Measurements from ENCODE around the gene PCDHA12. TPM values are rescaled to one million over a fixed set of nuclear protein-coding genes. Genes with fewer than 3 reads are reported as not detected.

Gene PCDHA12
- under 0.01 TPM in 1 of 2 replicates, not detected in the other for total RNA-seq

DNA sequence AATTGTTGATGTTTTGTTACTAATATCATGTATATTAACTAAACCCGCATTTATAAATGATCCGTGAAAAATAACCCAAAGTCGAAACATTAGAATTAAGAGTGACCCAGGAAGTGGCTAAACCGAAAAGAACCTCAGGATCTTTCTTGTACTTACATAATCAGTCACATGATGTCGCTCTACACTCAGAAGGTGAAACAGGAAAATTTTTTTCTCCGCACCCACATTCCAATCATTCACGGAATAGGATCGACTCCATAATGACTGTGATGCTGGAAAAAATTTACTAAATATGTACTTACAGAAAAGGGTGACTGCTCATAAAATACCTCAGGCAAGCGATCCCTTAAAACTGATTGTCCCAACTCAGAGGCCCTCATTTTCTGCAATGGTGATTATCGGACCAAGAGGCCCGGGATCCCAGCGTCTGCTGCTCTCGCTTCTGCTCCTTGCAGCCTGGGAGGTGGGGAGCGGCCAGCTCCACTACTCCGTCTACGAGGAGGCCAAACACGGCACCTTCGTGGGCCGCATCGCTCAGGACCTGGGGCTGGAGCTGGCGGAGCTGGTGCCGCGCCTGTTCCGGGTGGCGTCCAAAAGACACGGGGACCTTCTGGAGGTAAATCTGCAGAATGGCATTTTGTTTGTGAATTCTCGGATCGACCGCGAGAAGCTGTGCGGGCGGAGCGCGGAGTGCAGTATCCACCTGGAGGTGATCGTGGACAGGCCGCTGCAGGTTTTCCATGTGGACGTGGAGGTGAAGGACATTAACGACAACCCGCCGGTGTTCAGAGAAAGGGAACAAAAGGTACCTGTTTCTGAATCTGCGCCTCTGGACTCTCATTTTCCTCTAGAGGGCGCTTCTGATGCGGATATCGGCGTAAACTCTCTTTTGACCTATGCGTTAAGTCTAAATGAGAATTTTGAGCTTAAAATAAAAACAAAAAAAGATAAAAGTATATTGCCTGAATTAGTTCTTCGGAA is at the start of gene PCDHA12:
Gene PCDHA12, plus strand, starts transcription at position 224 of the 981 bp plus-strand sequence. Its CDS starts 165 bp downstream, at position 389.

GRCh38 chr5:140827704-140828361 is 47.3 kb upstream of the PCDHA12 start, which contains the start of gene PCDHA6:
PCDHA6 (plus strand) TSS chr5:140827960; CDS start chr5:140828092, 132 bp downstream.

GRCh38 chr5:140833993-140834392 is 41.1 kb upstream of the PCDHA12 start, which contains the start of gene PCDHA7:
PCDHA7 (plus strand) TSS chr5:140834269; CDS start chr5:140834384, 115 bp downstream.

GRCh38 chr5:140840978-140841962 is 33.8 kb upstream of the PCDHA12 start, which contains the start of gene PCDHA8:
PCDHA8 (plus strand) TSS chr5:140841187; CDS start chr5:140841322, 135 bp downstream.

GRCh38 chr5:140848139-140849102 is 26.7 kb upstream of the PCDHA12 start, which contains the start of gene PCDHA9:
PCDHA9 (plus strand) TSS chr5:140848382; CDS start chr5:140848496, 114 bp downstream.

GRCh38 chr5:140855772-140856674 is 19.1 kb upstream of the PCDHA12 start, which contains the start of gene PCDHA10:
PCDHA10 (plus strand) TSS chr5:140855897; CDS start chr5:140856049, 152 bp downstream.

DNA sequence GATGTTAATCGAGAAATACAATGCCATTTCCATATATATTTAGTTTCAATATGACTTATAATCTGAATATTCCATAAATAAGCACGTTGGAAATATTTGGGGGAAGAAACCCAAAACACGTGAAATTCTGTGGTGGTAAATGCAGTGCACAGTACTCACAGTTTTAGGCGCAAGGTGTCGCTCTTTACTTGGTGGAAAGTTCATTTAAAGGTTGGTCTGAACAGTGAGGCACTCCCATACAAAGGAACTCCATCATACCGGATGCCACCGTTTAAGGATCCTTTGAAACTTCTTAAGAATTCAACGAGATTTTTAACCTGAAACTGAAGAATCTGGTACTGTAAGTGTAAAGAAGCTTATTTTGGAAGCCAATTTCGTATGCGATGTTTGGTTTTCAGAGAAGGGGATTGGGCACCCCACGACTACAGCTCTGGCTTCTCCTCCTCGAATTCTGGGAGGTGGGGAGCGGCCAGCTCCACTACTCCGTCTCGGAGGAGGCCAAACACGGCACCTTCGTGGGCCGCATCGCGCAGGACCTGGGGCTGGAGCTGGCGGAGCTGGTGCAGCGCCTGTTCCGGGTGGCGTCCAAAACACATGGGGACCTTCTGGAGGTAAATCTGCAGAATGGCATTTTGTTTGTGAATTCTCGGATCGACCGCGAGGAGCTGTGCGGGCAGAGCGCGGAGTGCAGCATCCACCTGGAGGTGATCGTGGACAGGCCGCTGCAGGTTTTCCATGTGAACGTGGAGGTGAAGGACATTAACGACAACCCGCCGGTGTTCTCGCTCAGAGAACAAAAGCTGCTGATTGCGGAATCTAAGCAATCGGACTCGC is 6.2 kb upstream of the PCDHA12 start, which contains the start of gene PCDHA11:
Gene PCDHA11, plus strand, starts transcription at position 237 of the 834 bp plus-strand sequence. Its CDS starts 147 bp downstream, at position 384.

GRCh38 chr5:140881889-140882590 is 6.9 kb downstream of the PCDHA12 start, which contains the start of gene PCDHA13:
PCDHA13 (plus strand) TSS chr5:140882124; CDS start chr5:140882269, 145 bp downstream.

DNA sequence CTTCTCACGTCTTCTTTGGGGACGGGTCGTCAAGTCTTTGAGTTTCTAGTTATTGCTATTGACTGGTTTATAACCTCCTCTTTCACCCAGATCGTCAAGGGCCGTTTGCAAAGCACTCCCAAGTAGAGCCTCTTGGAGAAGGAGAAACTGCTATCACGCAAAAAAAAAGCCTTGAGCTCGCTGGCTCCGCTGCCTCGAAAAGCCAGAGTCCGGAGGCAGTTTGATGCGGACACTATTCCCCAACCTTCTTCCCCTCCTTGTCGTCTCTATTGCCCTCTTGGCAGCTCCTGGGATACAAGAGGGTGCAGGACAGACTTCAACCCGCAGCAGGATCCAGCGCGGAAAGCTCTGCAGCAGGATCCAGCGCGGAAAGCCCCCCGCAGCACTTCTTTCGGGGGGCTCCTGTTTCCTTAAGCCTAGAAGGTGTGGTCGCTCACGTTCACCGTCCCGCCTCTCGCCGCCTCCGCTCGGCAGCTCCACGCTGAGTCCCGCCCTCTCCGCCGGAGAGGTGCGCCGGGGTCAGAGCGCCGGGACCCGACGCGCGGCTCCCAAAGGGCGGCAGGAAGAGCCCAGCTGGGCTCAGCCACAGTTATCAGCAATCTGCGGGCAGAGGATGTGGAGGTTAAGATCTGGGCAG is 50.8 kb downstream of the PCDHA12 start, which contains the start of gene PCDHAC1:
Gene PCDHAC1, plus strand, starts transcription at position 494 of the 637 bp plus-strand sequence. CDS start 594 bp downstream, outside the sequence.

Other genes with a start within 250 kb of the PCDHA12 start
- 0.26 and 1.8 TPM in 2 replicates for gene CD14, start 242.1 kb upstream of the PCDHA12 start, total RNA-seq
- gene TMCO6, start 235.9 kb upstream of the PCDHA12 start, total RNA-seq: 4.9 and 50.5 TPM in 2 replicates
- gene NDUFA2, start 227.7 kb upstream of the PCDHA12 start, total RNA-seq: 58.6 and 67.5 TPM in 2 replicates
- gene IK, start 227.5 kb upstream of the PCDHA12 start, total RNA-seq: 63.4 and 92.9 TPM in 2 replicates
- 16.8 and 16.9 TPM in 2 replicates for gene WDR55, start 210.4 kb upstream of the PCDHA12 start, total RNA-seq
- 0.26 and 0.64 TPM in 2 replicates for gene DND1, start 201.7 kb upstream of the PCDHA12 start, total RNA-seq
- 41.6 and 81.6 TPM in 2 replicates for gene HARS1, start 183.9 kb upstream of the PCDHA12 start, total RNA-seq
- gene HARS2, start 183.9 kb upstream of the PCDHA12 start, total RNA-seq: 23.9 and 25.6 TPM in 2 replicates
- 30.4 TPM in 2 replicates for gene ZMAT2, start 174.9 kb upstream of the PCDHA12 start, total RNA-seq
- gene PCDHA1, start 89.2 kb upstream of the PCDHA12 start, total RNA-seq: not detected in 2 replicates
- not detected in 2 replicates for gene PCDHA2, start 80.5 kb upstream of the PCDHA12 start, total RNA-seq
- gene PCDHA3, start 74.3 kb upstream of the PCDHA12 start, total RNA-seq: under 0.01 TPM in 1 of 2 replicates, not detected in the other
- 0.48 TPM in 1 of 2 replicates, not detected in the other for gene PCDHA4, start 68.2 kb upstream of the PCDHA12 start, total RNA-seq
- gene PCDHA5, start 53.7 kb upstream of the PCDHA12 start, total RNA-seq: not detected in 2 replicates
- gene PCDHA6, start 47.3 kb upstream of the PCDHA12 start, total RNA-seq: not detected in 2 replicates
- gene PCDHA7, start 41.0 kb upstream of the PCDHA12 start, total RNA-seq: under 0.01 TPM in 1 of 2 replicates, not detected in the other
- gene PCDHA8, start 34.1 kb upstream of the PCDHA12 start, total RNA-seq: not detected in 2 replicates
- under 0.01 TPM in 1 of 2 replicates, not detected in the other for gene PCDHA9, start 26.9 kb upstream of the PCDHA12 start, total RNA-seq
- gene PCDHA10, start 19.4 kb upstream of the PCDHA12 start, total RNA-seq: under 0.01 TPM in 1 of 2 replicates, not detected in the other
- gene PCDHA11, start 6.4 kb upstream of the PCDHA12 start, total RNA-seq: not detected in 2 replicates
- gene PCDHA13, start 6.8 kb downstream of the PCDHA12 start, total RNA-seq: not detected in 2 replicates
- 0.26 TPM in 1 of 2 replicates, not detected in the other for gene PCDHAC1, start 51.0 kb downstream of the PCDHA12 start, total RNA-seq
- gene PCDHAC2, start 91.2 kb downstream of the PCDHA12 start, total RNA-seq: 0.39 TPM in 1 of 2 replicates, not detected in the other
- gene PCDHB1, start 176.1 kb downstream of the PCDHA12 start, total RNA-seq: not detected in 2 replicates
- gene PCDHB2, start 219.3 kb downstream of the PCDHA12 start, total RNA-seq: under 0.01 and 1.2 TPM in 2 replicates
- 0.13 and 0.16 TPM in 2 replicates for gene PCDHB3, start 225.2 kb downstream of the PCDHA12 start, total RNA-seq
- under 0.01 TPM in 1 of 2 replicates, not detected in the other for gene PCDHB4, start 246.5 kb downstream of the PCDHA12 start, total RNA-seq

All from epithelial cell of alveolus of lung (primary cell).